Keratinocyte (primary cell): ENCODE measurements around the gene ZNF584. TPM values are rescaled to one million over a fixed set of nuclear protein-coding genes. Genes with fewer than 3 reads are reported as not detected.
A peak's percentile ranks its signal among the peaks of the same experiment; 100 is the strongest.
"Not testable (repeated sequence)": the region's sequence is repeated elsewhere in the genome, so short reads cannot be mapped to it uniquely, and the experiment has no call there.

Source experiments
- DNase-seq: peaks from one replicate; pipeline ENCODE4 v3.0.0-alpha.2; 2011; ENCODE audit warnings: low read depth, missing footprints, low spot score
- FAIRE-seq: peaks from 2 replicates; lab custom pipeline; 2011; peaks lifted over from hg19 to GRCh38; lab: Jason Lieb, UNC
- H2AFZ ChIP-seq: 2 replicates; pipeline ENCODE4 v1.6.0; 2012; ENCODE audit warnings: low read length, control low read depth, inconsistent platforms; ENCODE audit not compliant: control insufficient read depth
- H3K27ac ChIP-seq: 2 replicates; pipeline ENCODE4 v1.5.1; 2011; ENCODE audit warnings: low read length; ENCODE audit not compliant: control insufficient read depth, insufficient read depth
- H3K27me3 ChIP-seq: 3 replicates; pipeline ENCODE4 v1.6.0; 2011; ENCODE audit warnings: low read length; ENCODE audit not compliant: control insufficient read depth, insufficient read depth; ENCODE audit errors: extremely low read depth
- H3K36me3 ChIP-seq, 2 experiments: 2 replicates in 1 of 2; 3 replicates in 1 of 2; pipeline ENCODE4 v1.5.1; 2011; ENCODE audit warnings: low read length in 2 of 2, mild to moderate bottlenecking in 1 of 2; ENCODE audit not compliant: control insufficient read depth in 2 of 2, insufficient read depth in 2 of 2; ENCODE audit errors: extremely low read depth in 1 of 2
- H3K4me1 ChIP-seq: 3 replicates; pipeline ENCODE4 v1.5.1; 2011; ENCODE audit warnings: low read length; ENCODE audit not compliant: control insufficient read depth, insufficient read depth; ENCODE audit errors: extremely low read depth
- H3K4me2 ChIP-seq: 3 replicates; pipeline ENCODE4 v1.6.0; 2011; ENCODE audit warnings: low read depth, low read length; ENCODE audit not compliant: control insufficient read depth, insufficient read depth; ENCODE audit errors: extremely low read depth
- H3K4me3 ChIP-seq, 3 experiments: fragments of 200-600 bp in 1 of 3; sonication (generic) in 1 of 3; 2 replicates in 2 of 3; 3 replicates in 1 of 3; pipeline ENCODE4 v1.5.1; 2011 to 2016; ENCODE audit warnings: low read length in 3 of 3, mild to moderate bottlenecking in 3 of 3, control low read depth in 2 of 3, inconsistent platforms in 1 of 3, low read depth in 1 of 3, mixed read lengths in 1 of 3, mixed run types in 1 of 3, moderate library complexity in 1 of 3; ENCODE audit not compliant: control insufficient read depth in 2 of 3, insufficient read depth in 2 of 3; ENCODE audit errors: extremely low read depth in 1 of 3
- H3K79me2 ChIP-seq: 2 replicates; pipeline ENCODE4 v1.6.0; 2012; ENCODE audit warnings: low read length; ENCODE audit not compliant: control insufficient read depth, insufficient read depth
- H3K9ac ChIP-seq: 3 replicates; pipeline ENCODE4 v1.6.0; 2011; ENCODE audit warnings: low read length; ENCODE audit not compliant: control insufficient read depth, insufficient read depth; ENCODE audit errors: extremely low read depth
- H3K9me1 ChIP-seq: 3 replicates; pipeline ENCODE4 v1.6.0; 2011; ENCODE audit warnings: low read length; ENCODE audit not compliant: control insufficient read depth, insufficient read depth; ENCODE audit errors: extremely low read depth
- H3K9me3 ChIP-seq: 2 replicates; pipeline ENCODE4 v1.5.1; 2012; ENCODE audit warnings: low read depth, low read length; ENCODE audit not compliant: control insufficient read depth
- H4K20me1 ChIP-seq: 3 replicates; pipeline ENCODE4 v1.6.0; 2011; ENCODE audit warnings: low read length; ENCODE audit not compliant: control insufficient read depth, insufficient read depth; ENCODE audit errors: extremely low read depth
- EZH2 ChIP-seq: IDR thresholded peaks from one replicate; pipeline ENCODE4 v1.6.1; 2012; ENCODE audit warnings: inconsistent platforms, mild to moderate bottlenecking, low read length, moderate library complexity
- dilution Hi-C: fragments of 300-500 bp; cut with MboI; formaldehyde crosslinking; loops from one replicate; pipeline ENCODE4 v1.7.0; 2020; ENCODE audit warnings: low sequenced_read_pairs; ENCODE audit not compliant: extremely low pct_ligation_motif_present
- polyA plus RNA-seq, 5 experiments: library from polyadenylated mRNA; depleted of rRNA in 3 of 5; stranded (reverse) in 3 of 5; stranded (forward) in 1 of 5; unstranded in 1 of 5; fragments of >200 nt; gene quantifications; 1 replicate in 1 of 5; 2 replicates in 3 of 5; 3 replicates in 1 of 5; pipeline versions ENCODE4 v1.2.1 to v1.2.3, GENCODE V29; 2011 to 2012; ENCODE audit warnings: missing spikeins in 2 of 5, low read depth in 1 of 5, low replicate concordance in 1 of 5
- TF ChIP-seq, protein P1 (sequence below), 3 experiments: IDR thresholded peaks in 1 of 3; conservative IDR thresholded peaks in 1 of 3; optimal IDR thresholded peaks in 1 of 3; 2 replicates in 2 of 3; 3 replicates in 1 of 3; pipeline versions ENCODE3 to v1.5.1; 2011; ENCODE audit warnings: low read length in 3 of 3, mild to moderate bottlenecking in 3 of 3, moderate library complexity in 2 of 3, control low read depth in 1 of 3, inconsistent platforms in 1 of 3; ENCODE audit not compliant: insufficient read depth in 2 of 3; ENCODE audit errors: extremely low read depth in 1 of 3

ZNF584 gene
- polyA plus RNA-seq, 1 donor (not counting 4 experiments of a cell fraction or from before 2014, with no cell fraction given) = 12.2 TPM

- H2AFZ ChIP-seq, H3K9me3 ChIP-seq, H4K20me1 ChIP-seq, H3K36me3 ChIP-seq, H3K4me2 ChIP-seq, H3K79me2 ChIP-seq, FAIRE-seq, H3K9me1 ChIP-seq, H3K27ac ChIP-seq, H3K4me3 ChIP-seq, H3K9ac ChIP-seq, dilution Hi-C loops, H3K27me3 ChIP-seq, DNase-seq: not testable (repeated sequence)
- peaks cover 11% of the 10 kb centered on the region for H3K4me1 ChIP-seq
Measured at GRCh38 chr19:58448860-58449259, 40.4 kb downstream of the ZNF584 start.

DNA sequence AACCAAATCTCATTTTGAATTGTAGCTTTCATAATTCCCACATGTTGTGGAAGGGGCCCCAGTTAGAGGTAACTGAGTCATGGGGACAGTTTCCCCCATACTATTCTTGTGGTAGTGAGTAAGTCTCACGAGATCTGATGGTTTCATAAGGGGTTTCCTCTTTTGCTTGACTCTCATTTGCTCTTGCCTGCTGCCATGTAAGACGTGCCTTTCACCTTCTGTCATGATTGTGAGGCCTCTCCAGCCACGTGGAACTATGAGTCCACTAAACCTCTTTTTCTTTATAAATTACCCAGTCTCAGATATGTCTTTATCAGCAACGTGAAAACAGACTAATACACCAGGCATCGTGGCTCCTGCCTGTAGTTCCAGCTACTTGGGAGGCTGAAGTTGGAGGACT, 41.5 kb downstream of the ZNF584 start:
- H3K9me1 ChIP-seq, H3K4me3 ChIP-seq, DNase-seq, H4K20me1 ChIP-seq, FAIRE-seq, dilution Hi-C loops, H3K36me3 ChIP-seq, H3K9me3 ChIP-seq, H3K27ac ChIP-seq, H3K4me2 ChIP-seq, H2AFZ ChIP-seq, H3K79me2 ChIP-seq, H3K27me3 ChIP-seq, H3K9ac ChIP-seq: not testable (repeated sequence)
- H3K4me1 ChIP-seq = peaks cover 11% of the 10 kb centered on the region

DNA sequence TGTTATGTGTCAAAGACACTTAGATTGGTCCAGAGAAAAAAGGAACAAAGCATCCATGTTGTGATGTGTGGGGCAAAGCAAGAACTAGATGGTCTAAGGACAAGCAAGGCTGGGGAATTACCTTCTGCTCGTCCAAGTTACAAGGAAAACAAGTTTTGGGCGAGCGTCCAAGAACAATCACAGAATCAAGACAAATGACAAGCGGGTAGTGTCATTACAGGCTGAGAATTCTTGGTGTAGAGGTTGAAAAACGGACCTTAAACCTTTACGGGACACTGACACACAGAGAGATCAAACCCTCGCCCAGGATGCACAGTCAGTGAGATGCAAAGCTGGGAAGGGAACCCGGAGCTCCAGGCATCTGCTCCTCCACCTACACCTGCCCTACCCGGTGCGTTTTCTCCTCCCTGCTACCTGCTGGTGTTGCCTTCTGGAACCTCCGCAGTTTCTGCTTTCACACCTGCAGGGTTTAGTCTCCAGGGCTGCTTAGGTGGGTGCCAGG, 42.5 kb downstream of the ZNF584 start:
- no peaks in the 10 kb centered on the region for H3K27me3 ChIP-seq
- DNase-seq (no peak), FAIRE-seq (no peak)
- H3K36me3 ChIP-seq = peaks cover 6 to 7% of the 10 kb centered on the region in 2 experiments
- H3K79me2 ChIP-seq = no peaks in the 10 kb centered on the region
- dilution Hi-C loops = no loop called here
- H3K27ac ChIP-seq = no peak overlapping the region
- peak overlapping the region; percentile 96 for H2AFZ ChIP-seq
- peaks cover 11% of the 10 kb centered on the region for H3K4me1 ChIP-seq
- H3K9me3 ChIP-seq = peaks cover 2% of the 10 kb centered on the region
- no peak for TF ChIP-seq EZH2
- TF ChIP-seq, protein P1, sequence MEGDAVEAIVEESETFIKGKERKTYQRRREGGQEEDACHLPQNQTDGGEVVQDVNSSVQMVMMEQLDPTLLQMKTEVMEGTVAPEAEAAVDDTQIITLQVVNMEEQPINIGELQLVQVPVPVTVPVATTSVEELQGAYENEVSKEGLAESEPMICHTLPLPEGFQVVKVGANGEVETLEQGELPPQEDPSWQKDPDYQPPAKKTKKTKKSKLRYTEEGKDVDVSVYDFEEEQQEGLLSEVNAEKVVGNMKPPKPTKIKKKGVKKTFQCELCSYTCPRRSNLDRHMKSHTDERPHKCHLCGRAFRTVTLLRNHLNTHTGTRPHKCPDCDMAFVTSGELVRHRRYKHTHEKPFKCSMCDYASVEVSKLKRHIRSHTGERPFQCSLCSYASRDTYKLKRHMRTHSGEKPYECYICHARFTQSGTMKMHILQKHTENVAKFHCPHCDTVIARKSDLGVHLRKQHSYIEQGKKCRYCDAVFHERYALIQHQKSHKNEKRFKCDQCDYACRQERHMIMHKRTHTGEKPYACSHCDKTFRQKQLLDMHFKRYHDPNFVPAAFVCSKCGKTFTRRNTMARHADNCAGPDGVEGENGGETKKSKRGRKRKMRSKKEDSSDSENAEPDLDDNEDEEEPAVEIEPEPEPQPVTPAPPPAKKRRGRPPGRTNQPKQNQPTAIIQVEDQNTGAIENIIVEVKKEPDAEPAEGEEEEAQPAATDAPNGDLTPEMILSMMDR (optimal IDR thresholded peaks at IDR 0.05 in 1 of 3, IDR thresholded peaks at IDR 0.05 in 1 of 3, conservative IDR thresholded peaks at IDR 0.05 in 1 of 3; ENCODE audit: extremely low read depth in 1 of 3, insufficient read depth in 2 of 3, low read length in 3 of 3) = no peak
- H3K4me2 ChIP-seq = peak overlapping the region; percentile 97
- H4K20me1 ChIP-seq = no peaks in the 10 kb centered on the region
- no peaks in the 10 kb centered on the region for H3K9me1 ChIP-seq
- H3K4me3 ChIP-seq = peak overlapping the region; percentile 81 to 91 (median 82)
- H3K9ac ChIP-seq = peak overlapping the region; percentile 75
